ENCODE results near the gene DVL2. TPM values are rescaled to one million over a fixed set of nuclear protein-coding genes. Genes with fewer than 3 reads are reported as not detected.
A peak's percentile ranks its signal among the peaks of the same experiment; 100 is the strongest.

DVL2 gene
- total and polyA plus RNA-seq, 2 of the 13 experiments (the other 11 are each of a cell fraction or from before 2014, with no cell fraction given): 5.7 to 38.2 TPM

DNA sequence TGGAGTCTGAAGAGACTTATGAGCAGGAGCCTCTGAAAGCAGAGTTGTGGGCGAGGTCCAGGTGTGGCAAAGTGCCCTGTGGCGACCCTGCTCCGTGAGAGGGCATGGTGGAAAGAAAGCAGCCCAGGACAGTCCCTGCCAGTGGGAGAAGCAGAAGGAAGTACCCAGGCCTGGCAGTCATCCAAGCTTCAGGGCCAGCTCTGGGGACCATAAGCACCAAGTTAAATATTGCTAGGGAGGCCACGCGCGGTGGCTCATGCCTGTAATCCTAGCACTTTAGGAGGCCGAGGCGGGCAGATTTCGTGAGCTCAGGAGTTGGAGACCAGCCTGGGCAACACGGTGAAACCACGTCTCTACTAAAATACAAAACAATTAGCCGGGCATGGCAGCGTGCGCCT is 50.2 kb downstream of the DVL2 start (continued):
- TF ChIP-seq, protein P1, sequence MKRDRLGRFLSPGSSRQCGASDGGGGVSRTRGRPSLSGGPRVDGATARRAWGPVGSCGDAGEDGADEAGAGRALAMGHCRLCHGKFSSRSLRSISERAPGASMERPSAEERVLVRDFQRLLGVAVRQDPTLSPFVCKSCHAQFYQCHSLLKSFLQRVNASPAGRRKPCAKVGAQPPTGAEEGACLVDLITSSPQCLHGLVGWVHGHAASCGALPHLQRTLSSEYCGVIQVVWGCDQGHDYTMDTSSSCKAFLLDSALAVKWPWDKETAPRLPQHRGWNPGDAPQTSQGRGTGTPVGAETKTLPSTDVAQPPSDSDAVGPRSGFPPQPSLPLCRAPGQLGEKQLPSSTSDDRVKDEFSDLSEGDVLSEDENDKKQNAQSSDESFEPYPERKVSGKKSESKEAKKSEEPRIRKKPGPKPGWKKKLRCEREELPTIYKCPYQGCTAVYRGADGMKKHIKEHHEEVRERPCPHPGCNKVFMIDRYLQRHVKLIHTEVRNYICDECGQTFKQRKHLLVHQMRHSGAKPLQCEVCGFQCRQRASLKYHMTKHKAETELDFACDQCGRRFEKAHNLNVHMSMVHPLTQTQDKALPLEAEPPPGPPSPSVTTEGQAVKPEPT (CRISPR knock-in tag; IDR thresholded peaks at IDR 0.05; ENCODE audit: low read depth): 0 out of 2 replicates have a peak, but pooled peaks have one; percentile 48
- no peak for TF ChIP-seq ELF4 (CRISPR knock-in tag; IDR thresholded peaks at IDR 0.05; ENCODE audit: borderline replicate concordance)
- TF ChIP-seq, protein P2, sequence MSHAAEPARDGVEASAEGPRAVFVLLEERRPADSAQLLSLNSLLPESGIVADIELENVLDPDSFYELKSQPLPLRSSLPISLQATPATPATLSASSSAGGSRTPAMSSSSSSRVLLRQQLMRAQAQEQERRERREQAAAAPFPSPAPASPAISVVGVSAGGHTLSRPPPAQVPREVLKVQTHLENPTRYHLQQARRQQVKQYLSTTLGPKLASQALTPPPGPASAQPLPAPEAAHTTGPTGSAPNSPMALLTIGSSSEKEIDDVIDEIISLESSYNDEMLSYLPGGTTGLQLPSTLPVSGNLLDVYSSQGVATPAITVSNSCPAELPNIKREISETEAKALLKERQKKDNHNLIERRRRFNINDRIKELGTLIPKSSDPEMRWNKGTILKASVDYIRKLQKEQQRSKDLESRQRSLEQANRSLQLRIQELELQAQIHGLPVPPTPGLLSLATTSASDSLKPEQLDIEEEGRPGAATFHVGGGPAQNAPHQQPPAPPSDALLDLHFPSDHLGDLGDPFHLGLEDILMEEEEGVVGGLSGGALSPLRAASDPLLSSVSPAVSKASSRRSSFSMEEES (CRISPR knock-in tag; IDR thresholded peaks at IDR 0.05): 0 out of 2 replicates have a peak, but pooled peaks have one; percentile 16
- peak; percentile 68; the same call in 1 of the 2 replicates for TF ChIP-seq KAT8 (CRISPR knock-in tag; IDR thresholded peaks at IDR 0.05)
- TF ChIP-seq, protein P3, sequence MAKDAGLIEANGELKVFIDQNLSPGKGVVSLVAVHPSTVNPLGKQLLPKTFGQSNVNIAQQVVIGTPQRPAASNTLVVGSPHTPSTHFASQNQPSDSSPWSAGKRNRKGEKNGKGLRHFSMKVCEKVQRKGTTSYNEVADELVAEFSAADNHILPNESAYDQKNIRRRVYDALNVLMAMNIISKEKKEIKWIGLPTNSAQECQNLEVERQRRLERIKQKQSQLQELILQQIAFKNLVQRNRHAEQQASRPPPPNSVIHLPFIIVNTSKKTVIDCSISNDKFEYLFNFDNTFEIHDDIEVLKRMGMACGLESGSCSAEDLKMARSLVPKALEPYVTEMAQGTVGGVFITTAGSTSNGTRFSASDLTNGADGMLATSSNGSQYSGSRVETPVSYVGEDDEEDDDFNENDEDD (CRISPR knock-in tag; IDR thresholded peaks at IDR 0.05; ENCODE audit: borderline replicate concordance): 0 out of 2 replicates have a peak, but pooled peaks have one; percentile 11
- TF ChIP-seq, protein P4, sequence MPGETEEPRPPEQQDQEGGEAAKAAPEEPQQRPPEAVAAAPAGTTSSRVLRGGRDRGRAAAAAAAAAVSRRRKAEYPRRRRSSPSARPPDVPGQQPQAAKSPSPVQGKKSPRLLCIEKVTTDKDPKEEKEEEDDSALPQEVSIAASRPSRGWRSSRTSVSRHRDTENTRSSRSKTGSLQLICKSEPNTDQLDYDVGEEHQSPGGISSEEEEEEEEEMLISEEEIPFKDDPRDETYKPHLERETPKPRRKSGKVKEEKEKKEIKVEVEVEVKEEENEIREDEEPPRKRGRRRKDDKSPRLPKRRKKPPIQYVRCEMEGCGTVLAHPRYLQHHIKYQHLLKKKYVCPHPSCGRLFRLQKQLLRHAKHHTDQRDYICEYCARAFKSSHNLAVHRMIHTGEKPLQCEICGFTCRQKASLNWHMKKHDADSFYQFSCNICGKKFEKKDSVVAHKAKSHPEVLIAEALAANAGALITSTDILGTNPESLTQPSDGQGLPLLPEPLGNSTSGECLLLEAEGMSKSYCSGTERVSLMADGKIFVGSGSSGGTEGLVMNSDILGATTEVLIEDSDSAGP (CRISPR knock-in tag; IDR thresholded peaks at IDR 0.05; ENCODE audit: borderline replicate concordance): peak; percentile 59; the same call in 1 of the 2 replicates
- 0 out of 2 replicates have a peak, but pooled peaks have one; percentile 6 for TF ChIP-seq ZNF543 (CRISPR knock-in tag; IDR thresholded peaks at IDR 0.05)
- peak; percentile 22; the same call in 1 of the 2 replicates for TF ChIP-seq HDAC2 (CRISPR knock-in tag; IDR thresholded peaks at IDR 0.05)
- TF ChIP-seq REPIN1 (CRISPR knock-in tag; IDR thresholded peaks at IDR 0.05; ENCODE audit: borderline replicate concordance, low read depth): 0 out of 2 replicates have a peak, but pooled peaks have one; percentile 55
- TF ChIP-seq, protein P5, sequence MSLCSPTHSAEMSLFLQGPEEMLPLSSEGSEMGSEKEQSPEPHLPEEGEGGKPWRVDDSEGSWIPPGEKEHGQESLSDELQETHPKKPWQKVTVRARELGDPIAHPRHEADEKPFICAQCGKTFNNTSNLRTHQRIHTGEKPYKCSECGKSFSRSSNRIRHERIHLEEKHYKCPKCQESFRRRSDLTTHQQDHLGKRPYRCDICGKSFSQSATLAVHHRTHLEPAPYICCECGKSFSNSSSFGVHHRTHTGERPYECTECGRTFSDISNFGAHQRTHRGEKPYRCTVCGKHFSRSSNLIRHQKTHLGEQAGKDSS (CRISPR knock-in tag; IDR thresholded peaks at IDR 0.05; ENCODE audit: borderline replicate concordance, low read depth): peak; percentile 61; the same call in 1 of the 2 replicates
- TF ChIP-seq SMAD1 (CRISPR knock-in tag; IDR thresholded peaks at IDR 0.05; ENCODE audit: borderline replicate concordance, low read depth): no peak
- TF ChIP-seq MYC (CRISPR knock-in tag; IDR thresholded peaks at IDR 0.05; ENCODE audit: borderline replicate concordance): peak; percentile 55; the same call in 1 of the 2 replicates
- peak; percentile 43 for TF ChIP-seq NCOA2 (CRISPR knock-in tag; IDR thresholded peaks at IDR 0.05)
- TF ChIP-seq, protein P6, sequence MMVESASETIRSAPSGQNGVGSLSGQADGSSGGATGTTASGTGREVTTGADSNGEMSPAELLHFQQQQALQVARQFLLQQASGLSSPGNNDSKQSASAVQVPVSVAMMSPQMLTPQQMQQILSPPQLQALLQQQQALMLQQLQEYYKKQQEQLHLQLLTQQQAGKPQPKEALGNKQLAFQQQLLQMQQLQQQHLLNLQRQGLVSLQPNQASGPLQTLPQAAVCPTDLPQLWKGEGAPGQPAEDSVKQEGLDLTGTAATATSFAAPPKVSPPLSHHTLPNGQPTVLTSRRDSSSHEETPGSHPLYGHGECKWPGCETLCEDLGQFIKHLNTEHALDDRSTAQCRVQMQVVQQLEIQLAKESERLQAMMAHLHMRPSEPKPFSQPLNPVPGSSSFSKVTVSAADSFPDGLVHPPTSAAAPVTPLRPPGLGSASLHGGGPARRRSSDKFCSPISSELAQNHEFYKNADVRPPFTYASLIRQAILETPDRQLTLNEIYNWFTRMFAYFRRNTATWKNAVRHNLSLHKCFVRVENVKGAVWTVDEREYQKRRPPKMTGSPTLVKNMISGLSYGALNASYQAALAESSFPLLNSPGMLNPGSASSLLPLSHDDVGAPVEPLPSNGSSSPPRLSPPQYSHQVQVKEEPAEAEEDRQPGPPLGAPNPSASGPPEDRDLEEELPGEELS (CRISPR knock-in tag; IDR thresholded peaks at IDR 0.05): 0 out of 2 replicates have a peak, but pooled peaks have one; percentile 23
- TF ChIP-seq ZNF547 (CRISPR knock-in tag; IDR thresholded peaks at IDR 0.05): no peak; the same call in 1 of the 2 replicates
- no peak for TF ChIP-seq NR1H2 (CRISPR knock-in tag; IDR thresholded peaks at IDR 0.05; ENCODE audit: borderline replicate concordance, low read depth)
- TF ChIP-seq ZNF160 (CRISPR knock-in tag; IDR thresholded peaks at IDR 0.05): no peak
- TF ChIP-seq ZNF546 (CRISPR knock-in tag; conservative IDR thresholded peaks at IDR 0.05): no peak
- 0 out of 2 replicates have a peak, but pooled peaks have one; percentile 5 for TF ChIP-seq ZMYM2 (CRISPR knock-in tag; IDR thresholded peaks at IDR 0.05)

All from HepG2 (cell line).